ENCODE measurements around the gene PPM1L.

DNA sequence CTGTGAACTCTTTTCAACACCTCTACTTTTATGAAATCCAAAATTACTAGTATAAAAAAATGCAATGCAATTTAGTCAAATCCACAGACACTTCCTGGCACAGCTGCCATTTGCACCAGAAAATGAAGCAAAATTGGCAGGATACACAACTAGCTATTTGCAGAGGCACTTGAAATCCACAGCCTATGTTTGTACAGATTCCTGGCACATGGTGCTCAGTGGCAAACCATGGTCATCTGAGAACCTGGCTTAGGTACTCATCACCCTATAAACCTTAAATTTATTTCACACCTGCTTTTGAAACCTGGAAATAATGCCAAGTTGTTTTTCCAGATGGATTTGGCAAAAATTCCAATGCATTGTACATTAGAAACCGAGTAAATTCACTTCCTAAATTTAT lies 20.2 kb upstream of the PPM1L start:
- TF ChIP-seq CTCF (IDR thresholded peaks at IDR 0.05; ENCODE audit: insufficient read depth, low read length): no peak
- no peak for TF ChIP-seq POLR2AphosphoS5 (IDR thresholded peaks at IDR 0.05; ENCODE audit: low read depth)
- no peak for TF ChIP-seq REST (IDR thresholded peaks at IDR 0.05; ENCODE audit: insufficient replicate concordance, low read depth)
- no peak for TF ChIP-seq GABPA (IDR thresholded peaks at IDR 0.05; ENCODE audit: low read depth)
- TF ChIP-seq SPI1 (IDR thresholded peaks at IDR 0.05; ENCODE audit: borderline replicate concordance, low read depth): no peak
